HCT116 (cell line): ENCODE results near the gene CTTN. TPM values are rescaled to one million over a fixed set of nuclear protein-coding genes. Genes with fewer than 3 reads are reported as not detected.

Experiments used
- ATAC-seq: fragments of 200-7000 bp; cut with Tn5 transposase; 2 replicates; pipeline ENCODE4 v1.9.1; 2020; ENCODE audit warnings: mild to moderate bottlenecking, moderate library complexity
- BruUV-seq: library from RNA; stranded (reverse); fragments of 400-500 nt; replicated peaks from 2 replicates; lab custom pipeline; 2021; lab: Mats Ljungman, UMichigan
- CTCF ChIA-PET: fragments of 300-600 bp; sonication (Branson Sonifier 250); formaldehyde crosslinking; loops from one replicate; lab custom pipeline; 2021; ENCODE audit warnings: antibody characterized with exemption; lab: Charles Lee
- POLR2A ChIA-PET: fragments of 300-600, 350-600 bp; sonication (Branson Sonifier 250); formaldehyde crosslinking; loops from one replicate; lab custom pipeline; 2021; ENCODE audit warnings: antibody characterized with exemption; lab: Charles Lee
- RAD21 ChIA-PET, 2 experiments: fragments of 300-600 bp; sonication (Branson Sonifier 250); formaldehyde crosslinking; loops; one replicate each; lab custom pipeline; 2023; ENCODE audit warnings: low total read pairs in 2 of 2; ENCODE audit not compliant: uncharacterized antibody in 2 of 2, unreplicated experiment in 2 of 2, low non-redundant PET in 1 of 2; lab: Charles Lee
- DNase-seq: peaks from one replicate; pipeline ENCODE4 v3.0.0-alpha.2; 2010; ENCODE audit warnings: low read depth, low spot score
- H2AFZ ChIP-seq: fragments of 200-600 bp; shearing (Covaris generic), sonication (generic); 2 replicates; pipeline ENCODE4 v1.6.1; 2017; ENCODE audit warnings: low read depth, mixed run types, mixed read lengths, antibody characterized with exemption, low read length; ENCODE audit not compliant: poor library complexity, severe bottlenecking
- H3K27ac ChIP-seq: 2 replicates; pipeline ENCODE4 v1.5.1; 2012; ENCODE audit warnings: low read depth, low read length
- H3K27me3 ChIP-seq: fragments of 200-600 bp; sonication (generic); 2 replicates; pipeline ENCODE4 v1.6.1; 2016; ENCODE audit warnings: mixed run types, low read length, mixed read lengths; ENCODE audit not compliant: insufficient read depth
- H3K36me3 ChIP-seq, 2 experiments: fragments of 200-500 bp in 1 of 2; fragments of 200-600 bp in 1 of 2; sonication (Bioruptor generic) in 1 of 2; sonication (generic) in 1 of 2; 2 replicates each; pipeline versions ENCODE4 v1.5.1 to v1.6.1; 2014 to 2016; ENCODE audit warnings: low read length in 2 of 2, inconsistent platforms in 1 of 2, mixed read lengths in 1 of 2, mixed run types in 1 of 2; ENCODE audit not compliant: insufficient read depth in 2 of 2, control insufficient read depth in 1 of 2
- H3K4me1 ChIP-seq, 2 experiments: fragments of 200-600 bp in 1 of 2; sonication (generic) in 1 of 2; 2 replicates each; pipeline versions ENCODE4 v1.5.1 to v1.6.1; 2012 to 2017; ENCODE audit warnings: low read length in 2 of 2, inconsistent platforms in 1 of 2, mild to moderate bottlenecking in 1 of 2, mixed read lengths in 1 of 2, mixed run types in 1 of 2, moderate library complexity in 1 of 2; ENCODE audit not compliant: insufficient read depth in 2 of 2, control insufficient read depth in 1 of 2
- H3K4me2 ChIP-seq: fragments of 200-600 bp; sonication (generic); 2 replicates; pipeline ENCODE4 v1.6.1; 2017; ENCODE audit warnings: mixed run types, low read length, mixed read lengths
- H3K4me3 ChIP-seq, 2 experiments: fragments of 200-600 bp in 1 of 2; sonication (generic) in 1 of 2; replicated peaks in 1 of 2; 2 replicates each; pipeline ENCODE4 v1.5.1; 2011 to 2016; ENCODE audit warnings: low read length in 2 of 2, control low read depth in 1 of 2, low read depth in 1 of 2, mild to moderate bottlenecking in 1 of 2, mixed read lengths in 1 of 2, mixed run types in 1 of 2
- H3K79me2 ChIP-seq: fragments of 200-600 bp; sonication (generic); 2 replicates; pipeline ENCODE4 v1.6.1; 2017; ENCODE audit warnings: mild to moderate bottlenecking, mixed run types, low read length, moderate library complexity, mixed read lengths; ENCODE audit not compliant: insufficient read depth
- H3K9ac ChIP-seq: fragments of 200-600 bp; sonication (generic); 2 replicates; pipeline ENCODE4 v1.6.1; 2016; ENCODE audit warnings: low read length, mixed read lengths
- H3K9me2 ChIP-seq: fragments of 200-600 bp; sonication (generic), shearing (Covaris generic); 2 replicates; pipeline ENCODE4 v1.6.1; 2017; ENCODE audit warnings: mixed run types, mild to moderate bottlenecking, moderate library complexity; ENCODE audit not compliant: insufficient read depth
- H3K9me3 ChIP-seq, 2 experiments: fragments of 200-500 bp in 1 of 2; fragments of 200-600 bp in 1 of 2; sonication (Bioruptor generic) in 1 of 2; sonication (generic) in 1 of 2; 2 replicates each; pipeline ENCODE4 v1.6.1; 2014 to 2017; ENCODE audit warnings: low read length in 2 of 2, mixed read lengths in 2 of 2, inconsistent platforms in 1 of 2, low read depth in 1 of 2, mild to moderate bottlenecking in 1 of 2, mixed run types in 1 of 2, moderate library complexity in 1 of 2; ENCODE audit not compliant: control insufficient read depth in 1 of 2, insufficient read depth in 1 of 2
- H4K20me1 ChIP-seq: fragments of 200-600 bp; sonication (generic), shearing (Covaris generic); 2 replicates; pipeline ENCODE4 v1.6.1; 2017; ENCODE audit warnings: mixed run types, mild to moderate bottlenecking, moderate library complexity; ENCODE audit not compliant: insufficient read depth
- ATF3 ChIP-seq: IDR thresholded peaks from 2 replicates; pipeline ENCODE4 v1.6.1; 2012
- CTCF ChIP-seq, 3 experiments: fragments of 200-600 bp in 1 of 3; sonication (generic) in 1 of 3; IDR thresholded peaks in 2 of 3; conservative IDR thresholded peaks in 1 of 3; 2 replicates each; pipeline ENCODE4 v1.5.1; 2012 to 2017; ENCODE audit warnings: low read depth in 2 of 3, low read length in 2 of 3, antibody characterized with exemption in 1 of 3, borderline replicate concordance in 1 of 3, control low read depth in 1 of 3, mild to moderate bottlenecking in 1 of 3, mixed read lengths in 1 of 3, mixed run types in 1 of 3, moderate library complexity in 1 of 3; ENCODE audit not compliant: insufficient read depth in 1 of 3
- EGR1 ChIP-seq: IDR thresholded peaks from 2 replicates; pipeline ENCODE4 v1.6.1; 2012; ENCODE audit warnings: low read depth
- EZH2 ChIP-seq: fragments of 200-600 bp; sonication (generic); IDR thresholded peaks from 2 replicates; pipeline ENCODE4 v1.6.1; 2017; ENCODE audit warnings: antibody characterized with exemption, mixed run types
- EZH2phosphoT487 ChIP-seq: fragments of 200-600 bp; IDR thresholded peaks from 2 replicates; pipeline ENCODE4 v1.6.1; 2018; ENCODE audit warnings: antibody characterized with exemption, borderline replicate concordance
- FOSL1 ChIP-seq: IDR thresholded peaks from 2 replicates; pipeline ENCODE4 v1.6.1; 2012; ENCODE audit warnings: low read depth
- JUND ChIP-seq: IDR thresholded peaks from 2 replicates; pipeline ENCODE4 v1.6.1; 2012
- MAX ChIP-seq: IDR thresholded peaks from 2 replicates; pipeline ENCODE4 v1.6.1; 2012
- POLR2A ChIP-seq: IDR thresholded peaks from 2 replicates; pipeline ENCODE4 v1.7.0; 2011; ENCODE audit warnings: borderline replicate concordance; ENCODE audit not compliant: insufficient read depth, insufficient read length; ENCODE audit errors: extremely low read depth
- RAD21 ChIP-seq: IDR thresholded peaks from 2 replicates; pipeline ENCODE4 v1.6.1; 2012; ENCODE audit warnings: low read depth, mild to moderate bottlenecking
- SIN3A ChIP-seq: IDR thresholded peaks from 2 replicates; pipeline ENCODE4 v1.6.1; 2012; ENCODE audit warnings: low read depth
- SRF ChIP-seq: IDR thresholded peaks from 2 replicates; pipeline ENCODE4 v1.6.1; 2012; ENCODE audit warnings: low read depth
- YY1 ChIP-seq: IDR thresholded peaks from 2 replicates; pipeline ENCODE4 v1.6.1; 2011; ENCODE audit warnings: low read length, low read depth, moderate library complexity, mild to moderate bottlenecking; ENCODE audit not compliant: insufficient replicate concordance; ENCODE audit errors: extremely low read depth
- ZBTB33 ChIP-seq: IDR thresholded peaks from 2 replicates; pipeline ENCODE4 v1.6.1; 2011; ENCODE audit warnings: mild to moderate bottlenecking, low read length, moderate library complexity; ENCODE audit not compliant: insufficient replicate concordance; ENCODE audit errors: extremely low read depth
- ZFX ChIP-seq: fragments of 450-650 bp; IDR thresholded peaks from 2 replicates; pipeline ENCODE4 v1.6.1; 2017
- ZNF274 ChIP-seq: fragments of 200-500 bp; sonication (Bioruptor generic); IDR thresholded peaks from 2 replicates; pipeline ENCODE4 v1.6.1; 2014; ENCODE audit warnings: mild to moderate bottlenecking, low read depth, low read length, inconsistent platforms
- intact Hi-C: fragments of 100-400 bp; cut with micrococcal nuclease; formaldehyde crosslinking; loops from 2 replicates; pipeline ENCODE4 v1.10.0; 2022
- total RNA-seq: library from RNA; stranded (reverse); gene quantifications from one replicate; pipeline ENCODE4 v1.2.1, GENCODE V29; 2021; ENCODE audit not compliant: unreplicated experiment

CTTN gene
- total RNA-seq, 1 experiment from 2014 or later = 249 TPM

- no peak for ATAC-seq
- no peak for TF ChIP-seq MAX
- TF ChIP-seq ZNF274 = no peak
- no peak for TF ChIP-seq CTCF (IDR thresholded peaks at IDR 0.05 in 2 of 3, conservative IDR thresholded peaks at IDR 0.05 in 1 of 3; ENCODE audit: borderline replicate concordance in 1 of 3, insufficient read depth in 1 of 3, low read depth in 2 of 3, low read length in 2 of 3)
- TF ChIP-seq EZH2phosphoT487 = no peak
- no peak for TF ChIP-seq ATF3
- no peak for TF ChIP-seq ZFX
- no peak for TF ChIP-seq YY1
- no peak for TF ChIP-seq POLR2A
- TF ChIP-seq JUND = no peak
- no peak for TF ChIP-seq SIN3A
- TF ChIP-seq FOSL1 = no peak
- no peak for TF ChIP-seq EGR1
- no peak for TF ChIP-seq EZH2
- TF ChIP-seq ZBTB33 = no peak
- no peak for TF ChIP-seq RAD21
- TF ChIP-seq SRF = no peak
- Histone ChIP-seq H4K20me1 (no peaks in the 10 kb centered on the region), H3K4me2 (no peak overlapping the region), H3K9ac (no peak overlapping the region), H3K27me3 (no peaks in the 10 kb centered on the region), H2AFZ (no peak overlapping the region), H3K79me2 (peaks cover 33% of the 10 kb centered on the region; the same call in 1 of the 2 replicates), H3K27ac (no peak overlapping the region), H3K9me3 (no peaks in the 10 kb centered on the region), H3K36me3 (peaks cover 57 to 75% of the 10 kb centered on the region in 2 experiments; a peak in 3 of 4 replicates), H3K4me1 (no peaks in the 10 kb centered on the region), H3K4me3 (no peak overlapping the region), H3K9me2 (no peaks in the 10 kb centered on the region)
- intact Hi-C loops = no loop called here
- RAD21 ChIA-PET = no interaction called here
- DNase-seq = no peak
- POLR2A ChIA-PET = no interaction called here
- BruUV-seq = no TSS peak
- CTCF ChIA-PET = no interaction called here
Measured at GRCh38 chr11:70413151-70413550, 14.8 kb downstream of the CTTN start.
